GM12891 (cell line): ENCODE results near the gene BLID.

Experiments
- POLR2A ChIP-seq: IDR thresholded peaks from 2 replicates; pipeline ENCODE4 v1.6.1; 2011; ENCODE audit warnings: low read depth, low read length, control low read depth
- POLR2AphosphoS5 ChIP-seq: IDR thresholded peaks from 2 replicates; pipeline ENCODE4 v1.6.1; 2011; ENCODE audit warnings: low read depth, low read length, control low read depth
- POU2F2 ChIP-seq: IDR thresholded peaks from 2 replicates; pipeline ENCODE4 v1.6.1; 2011; ENCODE audit warnings: low read depth, mild to moderate bottlenecking, control low read depth, low read length, moderate library complexity
- SPI1 ChIP-seq: IDR thresholded peaks from 2 replicates; pipeline ENCODE4 v1.6.1; 2011; ENCODE audit warnings: low read depth, low read length, control low read depth
- TAF1 ChIP-seq: IDR thresholded peaks from 2 replicates; pipeline ENCODE4 v1.6.1; 2011; ENCODE audit warnings: low read depth, low read length, control low read depth

GRCh38 chr11:122155765-122156527, 39.9 kb upstream of the BLID start:
- no peak for TF ChIP-seq POLR2AphosphoS5
- no peak for TF ChIP-seq POLR2A
- TF ChIP-seq TAF1: no peak
- TF ChIP-seq SPI1: no peak
- TF ChIP-seq POU2F2: no peak
